HG03457 (cell line): ENCODE measurements around the gene RBFOX1.

Experiments
- ATAC-seq: cut with Tn5 transposase; IDR thresholded peaks from one replicate; pipeline ENCODE4 v1.9.1; 2021; ENCODE audit warnings: moderate number of reproducible peaks; ENCODE audit not compliant: unreplicated experiment

The RBFOX1 gene

GRCh38 chr16:7372095-7372494 lies 39.5 kb downstream of the RBFOX1 start:
- no peak for ATAC-seq

- ATAC-seq: no peak
These were observed 41.1 kb downstream of the RBFOX1 start for GRCh38 chr16:7373776-7374175.

- no peak for ATAC-seq
These were observed 42.0 kb downstream of the RBFOX1 start for GRCh38 chr16:7374614-7375174.

GRCh38 chr16:7376227-7376626 lies 43.6 kb downstream of the RBFOX1 start:
- no peak for ATAC-seq

GRCh38 chr16:7377231-7377630 lies 44.6 kb downstream of the RBFOX1 start:
- ATAC-seq: no peak

GRCh38 chr16:7378024-7378695 lies 45.5 kb downstream of the RBFOX1 start:
- ATAC-seq: no peak

- ATAC-seq: no peak
These were observed 47.8 kb downstream of the RBFOX1 start for GRCh38 chr16:7380441-7380840.

- ATAC-seq: no peak
These were observed 48.3 kb downstream of the RBFOX1 start for GRCh38 chr16:7380911-7381310.

GRCh38 chr16:7381671-7382070 lies 49.0 kb downstream of the RBFOX1 start:
- ATAC-seq: no peak

GRCh38 chr16:7382521-7382920 lies 49.9 kb downstream of the RBFOX1 start:
- ATAC-seq: no peak

- no peak for ATAC-seq
These were observed 58.3 kb downstream of the RBFOX1 start for GRCh38 chr16:7390974-7391373.

- no peak for ATAC-seq
These were observed 59.0 kb downstream of the RBFOX1 start for GRCh38 chr16:7391694-7392093.

- ATAC-seq: no peak
These were observed 59.6 kb downstream of the RBFOX1 start for GRCh38 chr16:7392206-7392605.

- ATAC-seq: no peak
These were observed 61.0 kb downstream of the RBFOX1 start for GRCh38 chr16:7393680-7394079.

- no peak for ATAC-seq
These were observed 62.2 kb downstream of the RBFOX1 start for GRCh38 chr16:7394720-7395336.

GRCh38 chr16:7397901-7398300 lies 65.3 kb downstream of the RBFOX1 start:
- no peak for ATAC-seq

- no peak for ATAC-seq
These were observed 65.9 kb downstream of the RBFOX1 start for GRCh38 chr16:7398536-7398935.

- no peak for ATAC-seq
These were observed 66.7 kb downstream of the RBFOX1 start for GRCh38 chr16:7399296-7399695.

GRCh38 chr16:7400117-7400890 lies 67.7 kb downstream of the RBFOX1 start:
- no peak for ATAC-seq

GRCh38 chr16:7404217-7404616 lies 71.6 kb downstream of the RBFOX1 start:
- ATAC-seq: no peak

GRCh38 chr16:7405166-7405565 lies 72.5 kb downstream of the RBFOX1 start:
- ATAC-seq: no peak
